Lower lobe of right lung (tissue), 2 donors: ENCODE data around the gene ADGRV1. TPM values are rescaled to one million over a fixed set of nuclear protein-coding genes. Genes with fewer than 3 reads are reported as not detected.
"Not testable (repeated sequence)": the region's sequence is repeated elsewhere in the genome, so short reads cannot be mapped to it uniquely, and the experiment has no call there.

Experiments used
- ATAC-seq, 2 donors: fragments of 200-7000 bp; cut with Tn5 transposase; one replicate each; pipeline ENCODE4 v1.9.1; 2020 to 2022; ENCODE audit warnings: mild to moderate bottlenecking in 2 of 2, moderate library complexity in 2 of 2
- DNase-seq: peaks from one replicate; pipeline ENCODE4 v3.0.0-alpha.2; 2020
- H3K27ac ChIP-seq: fragments of 200-600 bp; one replicate; pipeline ENCODE4 v1.8.0; 2022
- H3K27me3 ChIP-seq: fragments of 200-600 bp; one replicate; pipeline ENCODE4 v1.8.0; 2022; ENCODE audit warnings: low read depth
- H3K36me3 ChIP-seq: fragments of 200-600 bp; one replicate; pipeline ENCODE4 v1.8.0; 2022; ENCODE audit warnings: mild to moderate bottlenecking
- H3K4me1 ChIP-seq: fragments of 200-600 bp; one replicate; pipeline ENCODE4 v1.8.0; 2022
- H3K4me3 ChIP-seq: fragments of 200-600 bp; one replicate; pipeline ENCODE4 v1.8.0; 2022; ENCODE audit warnings: mild to moderate bottlenecking
- H3K9me3 ChIP-seq: fragments of 200-600 bp; one replicate; pipeline ENCODE4 v1.8.0; 2022
- intact Hi-C: fragments of 100-400 bp; cut with DNase I; formaldehyde crosslinking; loops from one replicate; pipeline ENCODE4 v1.11.0; 2022
- total RNA-seq: library from RNA; stranded (reverse); fragmentation: NEBNext Ultra II Directional; extraction: Animal tissue kit (Norgen Biotek cat#: 25700); gene quantifications from one replicate; pipeline ENCODE4 v1.2.1, GENCODE V29; 2021
- TF ChIP-seq, protein P1 (sequence below): fragments of 200-600 bp; IDR thresholded peaks from one replicate; pipeline ENCODE4 v1.8.0; 2022; ENCODE audit warnings: antibody characterized with exemption, mild to moderate bottlenecking
- donor health status: DM: no; HTN: yes; CAD: no; lungs with severe emphysema.

The ADGRV1 gene
- total RNA-seq, 1 donor from 2014 or later: 49.7 TPM

GRCh38 chr5:90767710-90768109 lies 209.1 kb downstream of the ADGRV1 start:
- Histone ChIP-seq H3K27ac (no peak overlapping the region), H3K4me3 (no peak overlapping the region), H3K9me3 (no peaks in the 10 kb centered on the region), H3K36me3 (no peaks in the 10 kb centered on the region), H3K4me1 (no peaks in the 10 kb centered on the region), H3K27me3 (no peaks in the 10 kb centered on the region)
- DNase-seq (no peak), ATAC-seq (no peak)
- intact Hi-C loops: no loop called here
- TF ChIP-seq, protein P1, sequence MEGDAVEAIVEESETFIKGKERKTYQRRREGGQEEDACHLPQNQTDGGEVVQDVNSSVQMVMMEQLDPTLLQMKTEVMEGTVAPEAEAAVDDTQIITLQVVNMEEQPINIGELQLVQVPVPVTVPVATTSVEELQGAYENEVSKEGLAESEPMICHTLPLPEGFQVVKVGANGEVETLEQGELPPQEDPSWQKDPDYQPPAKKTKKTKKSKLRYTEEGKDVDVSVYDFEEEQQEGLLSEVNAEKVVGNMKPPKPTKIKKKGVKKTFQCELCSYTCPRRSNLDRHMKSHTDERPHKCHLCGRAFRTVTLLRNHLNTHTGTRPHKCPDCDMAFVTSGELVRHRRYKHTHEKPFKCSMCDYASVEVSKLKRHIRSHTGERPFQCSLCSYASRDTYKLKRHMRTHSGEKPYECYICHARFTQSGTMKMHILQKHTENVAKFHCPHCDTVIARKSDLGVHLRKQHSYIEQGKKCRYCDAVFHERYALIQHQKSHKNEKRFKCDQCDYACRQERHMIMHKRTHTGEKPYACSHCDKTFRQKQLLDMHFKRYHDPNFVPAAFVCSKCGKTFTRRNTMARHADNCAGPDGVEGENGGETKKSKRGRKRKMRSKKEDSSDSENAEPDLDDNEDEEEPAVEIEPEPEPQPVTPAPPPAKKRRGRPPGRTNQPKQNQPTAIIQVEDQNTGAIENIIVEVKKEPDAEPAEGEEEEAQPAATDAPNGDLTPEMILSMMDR: no peak

DNA sequence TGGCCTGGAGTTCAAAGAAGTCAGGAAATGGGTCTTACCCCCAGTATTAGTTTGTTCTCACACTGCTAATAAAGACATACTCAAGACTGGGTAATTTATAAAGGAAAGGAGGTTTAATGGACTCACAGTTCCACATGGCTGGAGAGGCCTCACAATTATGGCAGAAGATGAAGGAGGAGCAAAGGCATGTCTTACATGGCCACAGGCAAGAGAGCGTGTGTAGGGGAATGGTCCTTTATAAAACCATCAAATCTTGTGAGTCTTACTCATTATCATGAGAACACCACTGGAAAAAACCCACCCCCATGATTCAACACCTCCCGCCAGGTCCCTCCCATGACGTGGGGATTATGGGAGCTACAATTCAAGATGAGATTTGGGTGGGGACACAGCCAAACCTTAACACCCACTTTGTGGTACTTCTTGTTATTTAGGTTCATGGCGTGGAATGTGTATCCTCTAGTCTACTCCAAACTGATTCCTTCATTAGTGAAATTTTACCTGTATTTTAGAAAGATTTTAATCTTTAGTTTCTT lies 211.5 kb downstream of the ADGRV1 start:
- ATAC-seq, H3K9me3 ChIP-seq, intact Hi-C loops, H3K4me1 ChIP-seq, H3K36me3 ChIP-seq, DNase-seq, H3K27ac ChIP-seq, H3K4me3 ChIP-seq, H3K27me3 ChIP-seq: not testable (repeated sequence)

DNA sequence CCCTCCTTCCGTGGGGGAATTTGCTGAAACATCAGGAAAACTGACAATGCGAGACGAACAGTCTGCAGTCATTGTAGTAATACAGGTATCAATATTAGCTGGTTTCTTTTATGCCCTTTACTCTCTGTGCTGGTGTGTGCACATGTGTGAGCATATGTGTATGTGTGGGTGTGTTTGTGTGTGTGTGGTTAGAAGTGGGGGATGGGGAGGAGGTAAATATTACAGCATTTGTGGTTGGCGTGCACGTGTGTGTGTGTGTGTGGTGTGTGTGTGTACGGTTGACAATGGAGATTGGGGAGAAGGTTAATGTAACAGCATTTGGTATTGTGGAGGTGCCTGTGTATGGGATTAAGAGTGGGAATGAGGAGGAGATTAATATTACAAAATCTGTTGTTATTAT lies 219.4 kb downstream of the ADGRV1 start:
- TF ChIP-seq, protein P1: no peak
- no peaks in the 10 kb centered on the region for H3K27me3 ChIP-seq
- H3K27ac ChIP-seq: no peak overlapping the region
- DNase-seq (no peak), ATAC-seq (no peak)
- intact Hi-C loops: no loop called here
- no peak overlapping the region for H3K4me3 ChIP-seq
- H3K4me1 ChIP-seq: no peaks in the 10 kb centered on the region
- H3K36me3 ChIP-seq: no peaks in the 10 kb centered on the region
- no peaks in the 10 kb centered on the region for H3K9me3 ChIP-seq

DNA sequence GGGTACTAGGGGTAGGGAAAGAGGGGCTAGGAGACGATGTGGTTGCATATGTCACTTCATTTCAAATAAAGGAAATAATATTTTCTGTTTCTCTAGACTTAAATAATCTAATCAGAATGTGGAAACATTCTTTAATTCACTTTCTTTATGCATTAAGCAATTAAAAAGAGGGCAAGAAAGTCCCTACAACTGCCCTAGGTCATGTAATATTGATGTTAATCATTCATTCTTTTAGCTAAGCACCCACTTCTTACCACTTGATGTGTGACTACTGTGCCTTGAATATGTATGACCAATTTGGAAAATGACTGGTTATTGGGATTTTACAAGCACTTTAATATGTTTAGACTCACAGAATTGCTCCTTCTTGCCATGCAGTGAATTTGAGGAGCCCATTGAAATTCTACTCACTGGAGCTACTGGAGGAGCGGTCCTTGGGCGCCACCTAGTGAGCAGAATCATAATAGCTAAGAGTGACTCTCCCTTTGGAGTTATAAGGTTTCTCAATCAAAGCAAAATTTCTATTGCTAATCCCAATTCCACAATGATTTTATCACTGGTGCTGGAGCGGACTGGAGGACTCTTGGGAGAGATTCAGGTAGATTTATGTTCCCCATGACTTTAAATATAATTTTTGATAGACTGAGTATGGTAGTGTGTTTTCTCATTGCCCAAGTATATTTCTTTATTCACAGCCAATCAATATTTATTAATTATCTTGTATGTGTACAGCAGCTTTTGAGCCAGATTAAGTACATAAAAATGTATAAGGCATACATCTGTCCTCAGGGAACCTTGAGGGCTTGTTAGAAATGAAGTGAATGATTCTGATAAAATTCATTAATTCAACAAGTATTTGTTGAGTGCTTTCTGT lies 225.1 kb downstream of the ADGRV1 start:
- TF ChIP-seq, protein P1: peak; percentile 90
- DNase-seq (peak; percentile 53), ATAC-seq (peak; percentile 87 to 89)
- Histone ChIP-seq H3K27ac (no peak overlapping the region), H3K9me3 (no peaks in the 10 kb centered on the region), H3K4me3 (no peak overlapping the region), H3K36me3 (no peaks in the 10 kb centered on the region), H3K27me3 (no peaks in the 10 kb centered on the region), H3K4me1 (no peaks in the 10 kb centered on the region)
- intact Hi-C loops: loop anchor here (10.0 kb wide), 1 partner anchor 349 kb away; no protein-coding TSS in a partner anchor

DNA sequence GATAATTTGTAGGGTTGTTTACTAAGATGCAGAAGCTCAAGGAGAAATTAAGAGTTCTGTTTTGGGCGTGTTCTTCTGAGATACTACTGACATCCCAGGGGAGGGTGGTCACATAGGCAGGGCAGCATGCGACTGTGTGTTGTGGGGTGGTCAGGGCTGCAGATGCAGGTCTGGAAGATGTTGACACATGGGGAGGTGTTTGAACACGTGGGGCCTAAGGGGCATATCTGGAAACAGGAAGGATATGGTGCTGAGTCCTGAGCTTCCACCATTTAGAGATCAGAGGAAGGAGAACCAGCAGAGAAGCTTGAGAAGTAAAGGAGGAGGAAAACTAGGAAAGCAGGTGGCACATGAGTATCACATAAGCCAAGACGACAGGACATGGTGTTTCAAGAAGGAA lies 228.2 kb downstream of the ADGRV1 start:
- Histone ChIP-seq H3K9me3 (no peaks in the 10 kb centered on the region), H3K27ac (no peak overlapping the region), H3K27me3 (no peaks in the 10 kb centered on the region), H3K4me3 (no peak overlapping the region), H3K4me1 (no peaks in the 10 kb centered on the region), H3K36me3 (no peaks in the 10 kb centered on the region)
- no peak for DNase-seq
- intact Hi-C loops: loop anchor here (10.0 kb wide), 1 partner anchor 352 kb away; no protein-coding TSS in a partner anchor
- TF ChIP-seq, protein P1: no peak
- ATAC-seq: no peak

- Histone ChIP-seq H3K9me3 (peaks cover 5% of the 10 kb centered on the region), H3K27me3 (no peaks in the 10 kb centered on the region), H3K4me3 (no peak overlapping the region), H3K4me1 (no peaks in the 10 kb centered on the region), H3K36me3 (peaks cover 8% of the 10 kb centered on the region), H3K27ac (no peak overlapping the region)
- ATAC-seq (no peak), DNase-seq (no peak)
- TF ChIP-seq, protein P1: no peak
- intact Hi-C loops: no loop called here
These were observed 234.1 kb downstream of the ADGRV1 start for GRCh38 chr5:90792725-90793124.
